Astrocyte (in vitro differentiated cells and primary cell): Measurements from ENCODE around the gene POMZP3. TPM values are rescaled to one million over a fixed set of nuclear protein-coding genes. Genes with fewer than 3 reads are reported as not detected.
"Not testable (repeated sequence)": the region's sequence is repeated elsewhere in the genome, so short reads cannot be mapped to it uniquely, and the experiment has no call there.

ENCODE experiments used
- DNase-seq: peaks from one replicate; pipeline ENCODE4 v3.0.0-alpha.2; 2010; ENCODE audit warnings: low read depth
- FAIRE-seq: peaks from 2 replicates; lab custom pipeline; 2011; peaks lifted over from hg19 to GRCh38; lab: Jason Lieb, UNC
- H2AFZ ChIP-seq: 2 replicates; pipeline ENCODE4 v1.6.0; 2012; ENCODE audit warnings: low read depth, low read length, inconsistent platforms
- H3K27ac ChIP-seq: 2 replicates; pipeline ENCODE4 v1.5.1; 2011; ENCODE audit warnings: low read depth, low read length, inconsistent platforms
- H3K27me3 ChIP-seq: 2 replicates; pipeline ENCODE4 v1.6.0; 2011; ENCODE audit warnings: low read length, inconsistent platforms; ENCODE audit not compliant: insufficient read depth
- H3K36me3 ChIP-seq: 2 replicates; pipeline ENCODE4 v1.5.1; 2011; ENCODE audit warnings: low read length, inconsistent platforms; ENCODE audit not compliant: insufficient read depth
- H3K4me1 ChIP-seq: 2 replicates; pipeline ENCODE4 v1.5.1; 2011; ENCODE audit warnings: low read length, inconsistent platforms; ENCODE audit not compliant: insufficient read depth
- H3K4me2 ChIP-seq: 2 replicates; pipeline ENCODE4 v1.6.0; 2012; ENCODE audit warnings: low read length, inconsistent platforms
- H3K4me3 ChIP-seq: 2 replicates; pipeline ENCODE4 v1.5.1; 2011; ENCODE audit warnings: low read depth, mild to moderate bottlenecking, low read length, inconsistent platforms; ENCODE audit not compliant: insufficient read depth
- H3K79me2 ChIP-seq: 2 replicates; pipeline ENCODE4 v1.6.0; 2012; ENCODE audit warnings: mild to moderate bottlenecking, low read length, inconsistent platforms; ENCODE audit not compliant: insufficient read depth
- H3K9ac ChIP-seq: 2 replicates; pipeline ENCODE4 v1.6.0; 2012; ENCODE audit warnings: mild to moderate bottlenecking, low read length, inconsistent platforms
- H3K9me3 ChIP-seq: 2 replicates; pipeline ENCODE4 v1.5.1; 2012; ENCODE audit warnings: low read depth, mild to moderate bottlenecking, low read length, inconsistent platforms; ENCODE audit not compliant: insufficient read depth
- H4K20me1 ChIP-seq: 2 replicates; pipeline ENCODE4 v1.6.0; 2012; ENCODE audit warnings: low read length, inconsistent platforms; ENCODE audit not compliant: insufficient read depth
- H3K27ac Mint-ChIP-seq: one replicate; pipeline ENCODE4 v1.8.0; 2021; ENCODE audit warnings: mild to moderate bottlenecking, mixed read lengths; ENCODE audit not compliant: unreplicated experiment
- H3K27me3 Mint-ChIP-seq: one replicate; pipeline ENCODE4 v1.8.0; 2021; ENCODE audit warnings: low read depth, mixed read lengths; ENCODE audit not compliant: unreplicated experiment
- H3K36me3 Mint-ChIP-seq: one replicate; pipeline ENCODE4 v1.8.0; 2021; ENCODE audit warnings: low read depth, mixed read lengths; ENCODE audit not compliant: unreplicated experiment
- H3K4me1 Mint-ChIP-seq: one replicate; pipeline ENCODE4 v1.8.0; 2021; ENCODE audit warnings: low read depth, mixed read lengths; ENCODE audit not compliant: unreplicated experiment
- H3K4me3 Mint-ChIP-seq: one replicate; pipeline ENCODE4 v1.8.0; 2021; ENCODE audit warnings: mild to moderate bottlenecking, moderate library complexity, mixed read lengths; ENCODE audit not compliant: unreplicated experiment
- H3K9me3 Mint-ChIP-seq: one replicate; pipeline ENCODE4 v1.8.0; 2021; ENCODE audit warnings: mild to moderate bottlenecking, mixed read lengths; ENCODE audit not compliant: unreplicated experiment
- total RNA-seq: library from RNA; stranded (reverse); gene quantifications from 2 replicates; pipeline ENCODE4 v1.2.1, GENCODE V29; 2021

POMZP3 gene
- total RNA-seq, 1 donor from 2014 or later: 10.1 TPM

DNA sequence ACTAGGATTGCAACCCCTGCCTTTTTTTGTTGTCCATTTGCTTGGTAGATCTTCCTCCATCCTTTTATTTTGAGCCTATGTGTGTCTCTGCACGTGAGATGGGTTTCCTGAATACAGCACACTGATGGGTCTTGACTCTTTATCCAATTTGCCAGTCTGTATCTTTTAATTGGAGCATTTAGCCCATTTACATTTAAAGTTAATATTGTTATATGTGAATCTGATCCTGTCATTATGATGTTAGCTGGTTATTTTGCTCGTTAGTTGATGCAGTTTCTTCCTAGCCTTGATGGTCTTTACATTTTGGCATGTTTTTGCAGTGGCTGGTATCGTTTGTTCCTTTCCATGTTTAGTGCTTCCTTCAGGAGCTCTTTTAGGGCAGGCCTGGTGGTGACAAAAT is 62.1 kb downstream of the POMZP3 start:
- not testable (repeated sequence) for DNase-seq, H2AFZ ChIP-seq, H3K4me1 ChIP-seq, H3K9me3 ChIP-seq, H3K4me2 ChIP-seq, H3K4me3 ChIP-seq, H3K9me3 Mint-ChIP-seq, H4K20me1 ChIP-seq, H3K9ac ChIP-seq, H3K36me3 Mint-ChIP-seq, FAIRE-seq, H3K4me3 Mint-ChIP-seq, H3K27ac Mint-ChIP-seq, H3K27me3 ChIP-seq, H3K36me3 ChIP-seq, H3K27me3 Mint-ChIP-seq, H3K27ac ChIP-seq, H3K4me1 Mint-ChIP-seq
- H3K79me2 ChIP-seq: peaks cover 32% of the 10 kb centered on the region

- not testable (repeated sequence) for H3K4me1 ChIP-seq, H3K9me3 ChIP-seq, H4K20me1 ChIP-seq, H3K4me2 ChIP-seq, H3K4me1 Mint-ChIP-seq, DNase-seq, H3K27me3 Mint-ChIP-seq, H3K36me3 Mint-ChIP-seq, H3K9ac ChIP-seq, H3K27ac ChIP-seq, H2AFZ ChIP-seq, FAIRE-seq, H3K27ac Mint-ChIP-seq, H3K9me3 Mint-ChIP-seq, H3K27me3 ChIP-seq, H3K4me3 ChIP-seq, H3K36me3 ChIP-seq, H3K4me3 Mint-ChIP-seq
- H3K79me2 ChIP-seq: peaks cover 22% of the 10 kb centered on the region
Measured at GRCh38 chr7:76561342-76561741, 65.7 kb downstream of the POMZP3 start.

DNA sequence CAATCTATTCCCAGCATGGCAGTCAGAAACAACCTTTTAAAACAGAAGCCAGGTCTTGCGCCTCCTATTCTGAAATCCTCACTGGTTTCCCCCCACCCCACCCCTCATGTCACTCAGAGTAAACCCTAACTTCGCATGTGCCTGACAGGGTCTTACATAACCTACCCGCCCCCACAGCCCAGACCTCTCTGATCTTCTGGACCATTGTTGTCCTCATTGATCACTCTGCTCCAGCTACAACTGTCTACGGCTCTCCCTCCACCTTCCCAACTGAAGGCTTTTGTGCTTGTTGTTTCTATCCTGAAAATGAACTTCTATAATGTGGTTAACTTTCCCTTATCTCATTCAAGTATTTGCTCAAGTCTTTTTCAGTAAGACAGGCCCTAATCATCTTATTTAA is 66.9 kb downstream of the POMZP3 start:
- not testable (repeated sequence) for H3K4me3 Mint-ChIP-seq

More for the DNA sequence above, 66.9 kb downstream of the POMZP3 start:
- H3K4me1 Mint-ChIP-seq, H3K36me3 ChIP-seq, H3K27ac ChIP-seq, H3K4me3 ChIP-seq, DNase-seq, H3K9me3 ChIP-seq, H3K27me3 ChIP-seq, H3K4me1 ChIP-seq, H3K9ac ChIP-seq, H2AFZ ChIP-seq, H3K27me3 Mint-ChIP-seq, H3K36me3 Mint-ChIP-seq, H4K20me1 ChIP-seq, H3K4me2 ChIP-seq, H3K9me3 Mint-ChIP-seq, H3K27ac Mint-ChIP-seq, FAIRE-seq: not testable (repeated sequence)
- peaks cover 30% of the 10 kb centered on the region for H3K79me2 ChIP-seq

Other genes starting within 250 kb of the POMZP3 start
- 6.0 and 7.4 TPM in 2 replicates for gene SSC4D, start 217.6 kb downstream of the POMZP3 start, total RNA-seq
- gene ZP3, start 202.3 kb downstream of the POMZP3 start, total RNA-seq: 1.4 and 2.6 TPM in 2 replicates
- 19.7 and 22.0 TPM in 2 replicates for gene DTX2, start 165.6 kb downstream of the POMZP3 start, total RNA-seq
- gene UPK3B, start 116.7 kb downstream of the POMZP3 start, total RNA-seq: 0.64 TPM in 1 of 2 replicates, not detected in the other
- gene SPDYE16, start 84.0 kb downstream of the POMZP3 start, total RNA-seq: not detected in 2 replicates